Measurements from ENCODE around the gene RANBP17.

DNA sequence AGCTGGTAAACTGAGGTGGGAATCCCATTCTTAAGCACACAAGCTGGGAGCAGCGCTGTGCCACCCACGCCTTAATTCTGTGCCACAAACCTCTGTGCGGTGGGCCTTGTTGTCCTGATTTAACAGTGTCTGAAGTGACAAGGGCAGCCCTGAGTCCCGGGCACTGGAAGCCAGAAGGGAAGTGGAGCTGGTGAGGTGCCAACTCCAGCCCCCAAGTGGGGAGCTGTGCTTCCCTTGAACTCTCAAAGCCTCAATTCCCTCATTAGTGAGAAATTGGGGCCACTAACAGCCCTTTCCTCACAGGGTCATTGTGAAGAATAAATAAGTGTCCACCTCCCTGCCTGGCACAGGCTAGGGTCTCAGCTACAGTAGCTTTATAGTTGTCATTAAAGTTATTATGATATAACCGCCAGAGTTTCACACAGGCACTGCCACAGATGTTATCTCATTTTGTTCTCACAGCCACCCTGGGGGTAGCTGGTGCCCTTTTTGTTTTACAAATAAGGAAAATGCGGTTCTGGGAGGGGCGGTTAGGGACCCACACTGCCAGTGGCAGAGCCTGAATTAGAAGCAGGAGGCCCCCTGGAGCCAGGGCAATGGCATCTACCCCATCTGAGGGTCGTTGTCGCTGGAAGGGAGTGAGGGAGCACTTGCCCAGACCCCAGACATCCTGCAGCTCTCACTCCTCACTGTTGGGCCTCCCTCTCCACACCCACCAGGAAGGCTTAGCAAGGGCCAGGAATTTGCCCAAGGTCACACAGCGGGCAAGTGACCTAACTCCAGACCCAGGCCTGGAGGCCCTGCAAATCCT is 445.2 kb downstream of the RANBP17 start:
- TF ChIP-seq, protein P1, sequence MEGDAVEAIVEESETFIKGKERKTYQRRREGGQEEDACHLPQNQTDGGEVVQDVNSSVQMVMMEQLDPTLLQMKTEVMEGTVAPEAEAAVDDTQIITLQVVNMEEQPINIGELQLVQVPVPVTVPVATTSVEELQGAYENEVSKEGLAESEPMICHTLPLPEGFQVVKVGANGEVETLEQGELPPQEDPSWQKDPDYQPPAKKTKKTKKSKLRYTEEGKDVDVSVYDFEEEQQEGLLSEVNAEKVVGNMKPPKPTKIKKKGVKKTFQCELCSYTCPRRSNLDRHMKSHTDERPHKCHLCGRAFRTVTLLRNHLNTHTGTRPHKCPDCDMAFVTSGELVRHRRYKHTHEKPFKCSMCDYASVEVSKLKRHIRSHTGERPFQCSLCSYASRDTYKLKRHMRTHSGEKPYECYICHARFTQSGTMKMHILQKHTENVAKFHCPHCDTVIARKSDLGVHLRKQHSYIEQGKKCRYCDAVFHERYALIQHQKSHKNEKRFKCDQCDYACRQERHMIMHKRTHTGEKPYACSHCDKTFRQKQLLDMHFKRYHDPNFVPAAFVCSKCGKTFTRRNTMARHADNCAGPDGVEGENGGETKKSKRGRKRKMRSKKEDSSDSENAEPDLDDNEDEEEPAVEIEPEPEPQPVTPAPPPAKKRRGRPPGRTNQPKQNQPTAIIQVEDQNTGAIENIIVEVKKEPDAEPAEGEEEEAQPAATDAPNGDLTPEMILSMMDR (IDR thresholded peaks at IDR 0.05): no peak
- TF ChIP-seq POLR2A (IDR thresholded peaks at IDR 0.05): no peak
